GM23338 (cell line): Measurements from ENCODE around the gene PDIA5. TPM values are rescaled to one million over a fixed set of nuclear protein-coding genes. Genes with fewer than 3 reads are reported as not detected.

Experiments
- ATAC-seq: fragments of 200-7000 bp; cut with Tn5 transposase; 3 replicates; pipeline ENCODE4 v1.9.1; 2020
- DNase-seq: peaks from one replicate; pipeline ENCODE4 v3.0.0-alpha.2; 2015; ENCODE audit warnings: low spot score
- H2AFZ ChIP-seq: fragments of 200-600 bp; sonication (generic); 2 replicates; pipeline ENCODE4 v1.8.0; 2016; ENCODE audit warnings: antibody characterized with exemption, mild to moderate bottlenecking, moderate library complexity
- H3F3A ChIP-seq: fragments of 200-600 bp; sonication (generic); replicated peaks from 2 replicates; pipeline ENCODE4 v1.8.0; 2017; ENCODE audit warnings: antibody characterized with exemption, mixed run types, low read depth
- H3K27ac ChIP-seq: fragments of 200-600 bp; sonication (generic); 2 replicates; pipeline ENCODE4 v1.6.1; 2016; ENCODE audit warnings: low read depth
- H3K27me3 ChIP-seq: fragments of 200-600 bp; sonication (generic); 2 replicates; pipeline ENCODE4 v1.8.0; 2016; ENCODE audit warnings: mild to moderate bottlenecking, mixed run types, moderate library complexity; ENCODE audit not compliant: insufficient read depth
- H3K36me3 ChIP-seq: fragments of 200-600 bp; sonication (generic); 2 replicates; pipeline ENCODE4 v1.8.0; 2016; ENCODE audit warnings: mild to moderate bottlenecking; ENCODE audit not compliant: insufficient read depth
- H3K4me1 ChIP-seq: fragments of 200-600 bp; sonication (generic); 2 replicates; pipeline ENCODE4 v1.8.0; 2016; ENCODE audit warnings: mild to moderate bottlenecking, moderate library complexity; ENCODE audit not compliant: insufficient read depth
- H3K4me2 ChIP-seq: fragments of 200-600 bp; sonication (generic); 2 replicates; pipeline ENCODE4 v1.7.1; 2017; ENCODE audit warnings: mixed run types
- H3K4me3 ChIP-seq: fragments of 200-600 bp; sonication (generic); 2 replicates; pipeline ENCODE4 v1.6.1; 2016; ENCODE audit warnings: mixed run types
- H3K79me2 ChIP-seq: fragments of 200-600 bp; sonication (generic); replicated peaks from 2 replicates; pipeline ENCODE4 v1.8.0; 2017; ENCODE audit warnings: mild to moderate bottlenecking; ENCODE audit not compliant: insufficient read depth
- H3K9me2 ChIP-seq: fragments of 200-600 bp; sonication (generic); 2 replicates; pipeline ENCODE4 v1.8.0; 2017; ENCODE audit not compliant: insufficient read depth
- H4K20me1 ChIP-seq: fragments of 200-600 bp; sonication (generic); replicated peaks from 2 replicates; pipeline ENCODE4 v1.8.0; 2017; ENCODE audit warnings: mild to moderate bottlenecking; ENCODE audit not compliant: insufficient read depth
- H3K27ac Mint-ChIP-seq: 2 replicates; pipeline ENCODE4 v1.8.0; 2020; ENCODE audit warnings: inconsistent platforms, mild to moderate bottlenecking, moderate library complexity, mixed read lengths
- H3K27me3 Mint-ChIP-seq: 3 replicates; pipeline ENCODE4 v1.8.0; 2022; ENCODE audit warnings: low read depth, mild to moderate bottlenecking, moderate library complexity, mixed read lengths, inconsistent platforms; ENCODE audit not compliant: insufficient read depth, poor library complexity
- H3K36me3 Mint-ChIP-seq: 3 replicates; pipeline ENCODE4 v1.8.0; 2021; ENCODE audit warnings: low read depth, mild to moderate bottlenecking, inconsistent platforms, moderate library complexity, mixed read lengths
- H3K4me1 Mint-ChIP-seq: 3 replicates; pipeline ENCODE4 v1.8.0; 2020; ENCODE audit warnings: mild to moderate bottlenecking, inconsistent platforms, mixed read lengths
- H3K4me3 Mint-ChIP-seq: 3 replicates; pipeline ENCODE4 v1.8.0; 2021; ENCODE audit warnings: moderate library complexity, mild to moderate bottlenecking, inconsistent platforms, mixed read lengths
- H3K9me3 Mint-ChIP-seq: 3 replicates; pipeline ENCODE4 v1.8.0; 2020; ENCODE audit warnings: moderate library complexity, mild to moderate bottlenecking, inconsistent platforms, mixed read lengths
- CREB1 ChIP-seq: fragments of 250-450 bp; sonication (Bioruptor Pico); IDR thresholded peaks from 2 replicates; pipeline ENCODE4 v1.5.0; 2020; ENCODE audit warnings: low read depth, mild to moderate bottlenecking, moderate library complexity
- EZH2 ChIP-seq: fragments of 200-600 bp; sonication (generic); IDR thresholded peaks from one replicate; pipeline ENCODE4 v1.8.0; 2017; ENCODE audit warnings: antibody characterized with exemption, mild to moderate bottlenecking, low read depth; ENCODE audit not compliant: unreplicated experiment
- EZH2phosphoT487 ChIP-seq: fragments of 200-600 bp; sonication (generic); IDR thresholded peaks from one replicate; pipeline ENCODE4 v1.8.1; 2018; ENCODE audit warnings: antibody characterized with exemption; ENCODE audit not compliant: unreplicated experiment
- JUNB ChIP-seq: IDR thresholded peaks from one replicate; pipeline ENCODE4 v1.6.1; 2016; ENCODE audit warnings: antibody characterized with exemption; ENCODE audit not compliant: unreplicated experiment
- NANOG ChIP-seq: IDR thresholded peaks from 2 replicates; pipeline ENCODE4 v1.6.1; 2016; ENCODE audit warnings: antibody characterized with exemption, borderline replicate concordance
- POLR2AphosphoS5 ChIP-seq: IDR thresholded peaks from 2 replicates; pipeline ENCODE4 v1.6.1; 2016; ENCODE audit warnings: antibody characterized with exemption, low read depth
- REST ChIP-seq: IDR thresholded peaks from one replicate; pipeline ENCODE4 v1.6.1; 2018; ENCODE audit warnings: antibody characterized with exemption; ENCODE audit not compliant: unreplicated experiment
- STAT1 ChIP-seq: IDR thresholded peaks from one replicate; pipeline ENCODE4 v1.6.1; 2016; ENCODE audit warnings: antibody characterized with exemption; ENCODE audit not compliant: unreplicated experiment
- ZNF114 ChIP-seq: fragments of 250-450 bp; sonication (Bioruptor Pico); IDR thresholded peaks from 2 replicates; pipeline ENCODE4 v1.5.0; 2020; ENCODE audit warnings: mild to moderate bottlenecking, moderate library complexity
- ZNF331 ChIP-seq: fragments of 250-450 bp; sonication (Bioruptor Pico); IDR thresholded peaks from 2 replicates; pipeline ENCODE4 v1.5.0; 2020; ENCODE audit warnings: low read depth, mild to moderate bottlenecking, moderate library complexity
- polyA plus RNA-seq: library from polyadenylated mRNA; unstranded; fragments of >200 nt; fragmentation: Nextera tagmentation; extraction: Ambion mirVana; gene quantifications from 2 replicates; pipeline ENCODE4 v1.2.1, GENCODE V29; 2016
- total RNA-seq: library from RNA; depleted of rRNA; stranded (reverse); fragments of >200 nt; shearing (Covaris generic); gene quantifications from 2 replicates; pipeline ENCODE4 v1.2.3, GENCODE V29; 2014
- TF ChIP-seq, protein P1 (sequence below): fragments of 250-450 bp; sonication (Bioruptor Pico); IDR thresholded peaks from 2 replicates; pipeline ENCODE4 v1.5.0; 2020; ENCODE audit warnings: mild to moderate bottlenecking, moderate library complexity
- TF ChIP-seq, protein P2 (sequence below): IDR thresholded peaks from 2 replicates; pipeline ENCODE4 v1.6.1; 2016; ENCODE audit warnings: antibody characterized with exemption
- TF ChIP-seq, protein P3 (sequence below), 2 experiments: fragments of 200-600 bp in 1 of 2; sonication (generic) in 1 of 2; conservative IDR thresholded peaks; 2 replicates each; pipeline versions ENCODE4 v1.5.1 to v1.6.1; 2016 to 2017; ENCODE audit warnings: antibody characterized with exemption in 2 of 2, low read depth in 2 of 2, mild to moderate bottlenecking in 2 of 2, moderate library complexity in 1 of 2

The PDIA5 gene
- total and polyA plus RNA-seq, 2 experiments from 2014 or later = 22.9 to 28.1 TPM

- Mint-ChIP-seq H3K4me3 (no peak overlapping the region), H3K36me3 (peaks cover 39% of the 10 kb centered on the region), H3K4me1 (peaks cover 7% of the 10 kb centered on the region), H3K27ac (peak overlapping the region; percentile 53; the same call in 1 of the 2 replicates), H3K9me3 (no peaks in the 10 kb centered on the region), H3K27me3 (peaks cover 12% of the 10 kb centered on the region)
- H3K4me1 ChIP-seq = peaks cover 6% of the 10 kb centered on the region
- H3F3A ChIP-seq = no peaks in the 10 kb centered on the region
- TF ChIP-seq, protein P1, sequence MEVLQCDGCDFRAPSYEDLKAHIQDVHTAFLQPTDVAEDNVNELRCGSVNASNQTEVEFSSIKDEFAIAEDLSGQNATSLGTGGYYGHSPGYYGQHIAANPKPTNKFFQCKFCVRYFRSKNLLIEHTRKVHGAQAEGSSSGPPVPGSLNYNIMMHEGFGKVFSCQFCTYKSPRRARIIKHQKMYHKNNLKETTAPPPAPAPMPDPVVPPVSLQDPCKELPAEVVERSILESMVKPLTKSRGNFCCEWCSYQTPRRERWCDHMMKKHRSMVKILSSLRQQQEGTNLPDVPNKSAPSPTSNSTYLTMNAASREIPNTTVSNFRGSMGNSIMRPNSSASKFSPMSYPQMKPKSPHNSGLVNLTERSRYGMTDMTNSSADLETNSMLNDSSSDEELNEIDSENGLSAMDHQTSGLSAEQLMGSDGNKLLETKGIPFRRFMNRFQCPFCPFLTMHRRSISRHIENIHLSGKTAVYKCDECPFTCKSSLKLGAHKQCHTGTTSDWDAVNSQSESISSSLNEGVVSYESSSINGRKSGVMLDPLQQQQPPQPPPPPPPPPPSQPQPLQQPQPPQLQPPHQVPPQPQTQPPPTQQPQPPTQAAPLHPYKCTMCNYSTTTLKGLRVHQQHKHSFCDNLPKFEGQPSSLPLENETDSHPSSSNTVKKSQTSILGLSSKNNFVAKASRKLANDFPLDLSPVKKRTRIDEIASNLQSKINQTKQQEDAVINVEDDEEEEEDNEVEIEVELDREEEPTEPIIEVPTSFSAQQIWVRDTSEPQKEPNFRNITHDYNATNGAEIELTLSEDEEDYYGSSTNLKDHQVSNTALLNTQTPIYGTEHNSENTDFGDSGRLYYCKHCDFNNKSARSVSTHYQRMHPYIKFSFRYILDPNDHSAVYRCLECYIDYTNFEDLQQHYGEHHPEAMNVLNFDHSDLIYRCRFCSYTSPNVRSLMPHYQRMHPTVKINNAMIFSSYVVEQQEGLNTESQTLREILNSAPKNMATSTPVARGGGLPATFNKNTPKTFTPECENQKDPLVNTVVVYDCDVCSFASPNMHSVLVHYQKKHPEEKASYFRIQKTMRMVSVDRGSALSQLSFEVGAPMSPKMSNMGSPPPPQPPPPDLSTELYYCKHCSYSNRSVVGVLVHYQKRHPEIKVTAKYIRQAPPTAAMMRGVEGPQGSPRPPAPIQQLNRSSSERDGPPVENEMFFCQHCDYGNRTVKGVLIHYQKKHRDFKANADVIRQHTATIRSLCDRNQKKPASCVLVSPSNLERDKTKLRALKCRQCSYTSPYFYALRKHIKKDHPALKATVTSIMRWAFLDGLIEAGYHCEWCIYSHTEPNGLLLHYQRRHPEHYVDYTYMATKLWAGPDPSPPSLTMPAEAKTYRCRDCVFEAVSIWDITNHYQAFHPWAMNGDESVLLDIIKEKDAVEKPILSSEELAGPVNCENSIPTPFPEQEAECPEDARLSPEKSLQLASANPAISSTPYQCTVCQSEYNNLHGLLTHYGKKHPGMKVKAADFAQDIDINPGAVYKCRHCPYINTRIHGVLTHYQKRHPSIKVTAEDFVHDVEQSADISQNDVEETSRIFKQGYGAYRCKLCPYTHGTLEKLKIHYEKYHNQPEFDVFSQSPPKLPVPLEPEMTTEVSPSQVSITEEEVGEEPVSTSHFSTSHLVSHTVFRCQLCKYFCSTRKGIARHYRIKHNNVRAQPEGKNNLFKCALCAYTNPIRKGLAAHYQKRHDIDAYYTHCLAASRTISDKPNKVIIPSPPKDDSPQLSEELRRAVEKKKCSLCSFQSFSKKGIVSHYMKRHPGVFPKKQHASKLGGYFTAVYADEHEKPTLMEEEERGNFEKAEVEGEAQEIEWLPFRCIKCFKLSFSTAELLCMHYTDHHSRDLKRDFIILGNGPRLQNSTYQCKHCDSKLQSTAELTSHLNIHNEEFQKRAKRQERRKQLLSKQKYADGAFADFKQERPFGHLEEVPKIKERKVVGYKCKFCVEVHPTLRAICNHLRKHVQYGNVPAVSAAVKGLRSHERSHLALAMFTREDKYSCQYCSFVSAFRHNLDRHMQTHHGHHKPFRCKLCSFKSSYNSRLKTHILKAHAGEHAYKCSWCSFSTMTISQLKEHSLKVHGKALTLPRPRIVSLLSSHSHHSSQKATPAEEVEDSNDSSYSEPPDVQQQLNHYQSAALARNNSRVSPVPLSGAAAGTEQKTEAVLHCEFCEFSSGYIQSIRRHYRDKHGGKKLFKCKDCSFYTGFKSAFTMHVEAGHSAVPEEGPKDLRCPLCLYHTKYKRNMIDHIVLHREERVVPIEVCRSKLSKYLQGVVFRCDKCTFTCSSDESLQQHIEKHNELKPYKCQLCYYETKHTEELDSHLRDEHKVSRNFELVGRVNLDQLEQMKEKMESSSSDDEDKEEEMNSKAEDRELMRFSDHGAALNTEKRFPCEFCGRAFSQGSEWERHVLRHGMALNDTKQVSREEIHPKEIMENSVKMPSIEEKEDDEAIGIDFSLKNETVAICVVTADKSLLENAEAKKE (CRISPR knock-in tag) = no peak
- TF ChIP-seq EZH2 (no peak), EZH2phosphoT487 (no peak), STAT1 (no peak), CREB1 (CRISPR knock-in tag) (no peak), ZNF114 (CRISPR knock-in tag) (no peak), JUNB (no peak), POLR2AphosphoS5 (no peak), REST (no peak), NANOG (no peak), ZNF331 (CRISPR knock-in tag) (no peak)
- TF ChIP-seq, protein P2, sequence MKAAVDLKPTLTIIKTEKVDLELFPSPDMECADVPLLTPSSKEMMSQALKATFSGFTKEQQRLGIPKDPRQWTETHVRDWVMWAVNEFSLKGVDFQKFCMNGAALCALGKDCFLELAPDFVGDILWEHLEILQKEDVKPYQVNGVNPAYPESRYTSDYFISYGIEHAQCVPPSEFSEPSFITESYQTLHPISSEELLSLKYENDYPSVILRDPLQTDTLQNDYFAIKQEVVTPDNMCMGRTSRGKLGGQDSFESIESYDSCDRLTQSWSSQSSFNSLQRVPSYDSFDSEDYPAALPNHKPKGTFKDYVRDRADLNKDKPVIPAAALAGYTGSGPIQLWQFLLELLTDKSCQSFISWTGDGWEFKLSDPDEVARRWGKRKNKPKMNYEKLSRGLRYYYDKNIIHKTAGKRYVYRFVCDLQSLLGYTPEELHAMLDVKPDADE = no peak
- TF ChIP-seq, protein P3, sequence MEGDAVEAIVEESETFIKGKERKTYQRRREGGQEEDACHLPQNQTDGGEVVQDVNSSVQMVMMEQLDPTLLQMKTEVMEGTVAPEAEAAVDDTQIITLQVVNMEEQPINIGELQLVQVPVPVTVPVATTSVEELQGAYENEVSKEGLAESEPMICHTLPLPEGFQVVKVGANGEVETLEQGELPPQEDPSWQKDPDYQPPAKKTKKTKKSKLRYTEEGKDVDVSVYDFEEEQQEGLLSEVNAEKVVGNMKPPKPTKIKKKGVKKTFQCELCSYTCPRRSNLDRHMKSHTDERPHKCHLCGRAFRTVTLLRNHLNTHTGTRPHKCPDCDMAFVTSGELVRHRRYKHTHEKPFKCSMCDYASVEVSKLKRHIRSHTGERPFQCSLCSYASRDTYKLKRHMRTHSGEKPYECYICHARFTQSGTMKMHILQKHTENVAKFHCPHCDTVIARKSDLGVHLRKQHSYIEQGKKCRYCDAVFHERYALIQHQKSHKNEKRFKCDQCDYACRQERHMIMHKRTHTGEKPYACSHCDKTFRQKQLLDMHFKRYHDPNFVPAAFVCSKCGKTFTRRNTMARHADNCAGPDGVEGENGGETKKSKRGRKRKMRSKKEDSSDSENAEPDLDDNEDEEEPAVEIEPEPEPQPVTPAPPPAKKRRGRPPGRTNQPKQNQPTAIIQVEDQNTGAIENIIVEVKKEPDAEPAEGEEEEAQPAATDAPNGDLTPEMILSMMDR (conservative IDR thresholded peaks at IDR 0.05; ENCODE audit: low read depth in 2 of 2) = no peak
- no peaks in the 10 kb centered on the region for H3K9me2 ChIP-seq
- H3K79me2 ChIP-seq = no peaks in the 10 kb centered on the region
- DNase-seq = no peak
- no peak overlapping the region for H3K4me2 ChIP-seq
- no peak overlapping the region for H3K27ac ChIP-seq
- ATAC-seq = no peak
- no peak overlapping the region for H3K4me3 ChIP-seq
- no peaks in the 10 kb centered on the region; the same call in 1 of the 2 replicates for H4K20me1 ChIP-seq
- no peaks in the 10 kb centered on the region for H3K27me3 ChIP-seq
- H2AFZ ChIP-seq = no peak overlapping the region
- no peaks in the 10 kb centered on the region; the same call in 1 of the 2 replicates for H3K36me3 ChIP-seq
Measured at GRCh38 chr3:123148772-123149171, 81.9 kb downstream of the PDIA5 start.
